Stimulated activated naive B cell treated with anti-CD40 and anti-IgM and Interleukin-4, amounts not matched to agents 10 μg/mL and 1 μg/mL and 100 μg/mL, for 72 hours (primary cell): ENCODE results near the gene PLD5.
"Not testable (repeated sequence)": the region's sequence is repeated elsewhere in the genome, so short reads cannot be mapped to it uniquely, and the experiment has no call there.

Experiments used
- ATAC-seq, 2 donors: fragments of 150-1000 bp; cut with Tn5 transposase; replicated peaks; 2 replicates each; pipeline ENCODE4 v1.10.0; 2021; ENCODE audit warnings: moderate library complexity in 1 of 2
- DNase-seq: peaks from one replicate; pipeline ENCODE4 v3.0.0; 2021
- H3K27ac Mint-ChIP-seq: one replicate; pipeline ENCODE4 v1.8.0; 2022; ENCODE audit warnings: mild to moderate bottlenecking, mixed read lengths
- H3K27me3 Mint-ChIP-seq, 2 donors: one replicate each; pipeline ENCODE4 v1.8.0; 2022; ENCODE audit warnings: mixed read lengths in 2 of 2
- H3K36me3 Mint-ChIP-seq, 2 donors: one replicate each; pipeline ENCODE4 v1.8.0; 2022; ENCODE audit warnings: mixed read lengths in 2 of 2, mild to moderate bottlenecking in 1 of 2
- H3K4me1 Mint-ChIP-seq, 2 donors: one replicate each; pipeline ENCODE4 v1.8.0; 2022; ENCODE audit warnings: mixed read lengths in 2 of 2, mild to moderate bottlenecking in 1 of 2
- H3K4me3 Mint-ChIP-seq, 2 donors: one replicate each; pipeline ENCODE4 v1.8.0; 2022; ENCODE audit warnings: mild to moderate bottlenecking in 2 of 2, mixed read lengths in 2 of 2, moderate library complexity in 1 of 2
- H3K9me3 Mint-ChIP-seq, 2 donors: one replicate each; pipeline ENCODE4 v1.8.0; 2022; ENCODE audit warnings: mixed read lengths in 2 of 2, mild to moderate bottlenecking in 1 of 2

The PLD5 gene

GRCh38 chr1:242327381-242327780, 197.1 kb downstream of the PLD5 start:
- H3K27ac Mint-ChIP-seq, H3K4me3 Mint-ChIP-seq, H3K4me1 Mint-ChIP-seq, DNase-seq, H3K9me3 Mint-ChIP-seq, ATAC-seq, H3K36me3 Mint-ChIP-seq, H3K27me3 Mint-ChIP-seq: not testable (repeated sequence)

GRCh38 chr1:242321981-242322380, 202.5 kb downstream of the PLD5 start:
- not testable (repeated sequence) for H3K27me3 Mint-ChIP-seq, H3K4me1 Mint-ChIP-seq, H3K27ac Mint-ChIP-seq, DNase-seq, ATAC-seq, H3K36me3 Mint-ChIP-seq, H3K9me3 Mint-ChIP-seq, H3K4me3 Mint-ChIP-seq

- Mint-ChIP-seq H3K9me3 (peaks cover 1 to 9% of the 10 kb centered on the region in 2 donors), H3K4me1 (no peaks in the 10 kb centered on the region), H3K36me3 (peaks cover 0 to 5% of the 10 kb centered on the region in 2 donors), H3K4me3 (no peak overlapping the region), H3K27ac (no peak overlapping the region), H3K27me3 (peaks cover 0 to 6% of the 10 kb centered on the region in 2 donors)
- no peak for ATAC-seq
- no peak for DNase-seq
These were observed 206.4 kb downstream of the PLD5 start for GRCh38 chr1:242318140-242318539.

GRCh38 chr1:242314865-242315264, 209.6 kb downstream of the PLD5 start:
- ATAC-seq, DNase-seq, H3K4me3 Mint-ChIP-seq, H3K27me3 Mint-ChIP-seq, H3K4me1 Mint-ChIP-seq, H3K9me3 Mint-ChIP-seq, H3K36me3 Mint-ChIP-seq, H3K27ac Mint-ChIP-seq: not testable (repeated sequence)

GRCh38 chr1:242314085-242314649, 210.3 kb downstream of the PLD5 start:
- DNase-seq, H3K9me3 Mint-ChIP-seq, H3K27me3 Mint-ChIP-seq, H3K27ac Mint-ChIP-seq, H3K4me1 Mint-ChIP-seq, ATAC-seq, H3K36me3 Mint-ChIP-seq, H3K4me3 Mint-ChIP-seq: not testable (repeated sequence)

- not testable (repeated sequence) for H3K27ac Mint-ChIP-seq, H3K27me3 Mint-ChIP-seq, H3K36me3 Mint-ChIP-seq, DNase-seq, H3K4me1 Mint-ChIP-seq, H3K9me3 Mint-ChIP-seq, H3K4me3 Mint-ChIP-seq, ATAC-seq
These were observed 215.8 kb downstream of the PLD5 start for GRCh38 chr1:242308681-242309080.

- not testable (repeated sequence) for H3K4me3 Mint-ChIP-seq, H3K27ac Mint-ChIP-seq, H3K4me1 Mint-ChIP-seq, DNase-seq, H3K27me3 Mint-ChIP-seq, H3K36me3 Mint-ChIP-seq, H3K9me3 Mint-ChIP-seq, ATAC-seq
These were observed 230.7 kb downstream of the PLD5 start for GRCh38 chr1:242293781-242294180.

- not testable (repeated sequence) for H3K4me3 Mint-ChIP-seq, H3K27me3 Mint-ChIP-seq, ATAC-seq, H3K4me1 Mint-ChIP-seq, H3K9me3 Mint-ChIP-seq, DNase-seq, H3K36me3 Mint-ChIP-seq, H3K27ac Mint-ChIP-seq
These were observed 236.4 kb downstream of the PLD5 start for GRCh38 chr1:242288067-242288466.

- not testable (repeated sequence) for H3K27ac Mint-ChIP-seq, H3K36me3 Mint-ChIP-seq, H3K4me3 Mint-ChIP-seq, H3K4me1 Mint-ChIP-seq, H3K27me3 Mint-ChIP-seq, H3K9me3 Mint-ChIP-seq, DNase-seq, ATAC-seq
These were observed 241.6 kb downstream of the PLD5 start for GRCh38 chr1:242282758-242283485.

- not testable (repeated sequence) for H3K27ac Mint-ChIP-seq, H3K9me3 Mint-ChIP-seq, H3K4me1 Mint-ChIP-seq, H3K36me3 Mint-ChIP-seq, H3K27me3 Mint-ChIP-seq, ATAC-seq, DNase-seq, H3K4me3 Mint-ChIP-seq
These were observed 246.1 kb downstream of the PLD5 start for GRCh38 chr1:242278406-242278805.

GRCh38 chr1:242276769-242277168, 247.7 kb downstream of the PLD5 start:
- H3K9me3 Mint-ChIP-seq, DNase-seq, H3K27me3 Mint-ChIP-seq, H3K27ac Mint-ChIP-seq, H3K4me1 Mint-ChIP-seq, H3K36me3 Mint-ChIP-seq, ATAC-seq, H3K4me3 Mint-ChIP-seq: not testable (repeated sequence)

- not testable (repeated sequence) for H3K27me3 Mint-ChIP-seq, DNase-seq, ATAC-seq, H3K4me1 Mint-ChIP-seq, H3K27ac Mint-ChIP-seq, H3K9me3 Mint-ChIP-seq, H3K36me3 Mint-ChIP-seq, H3K4me3 Mint-ChIP-seq
These were observed 257.5 kb downstream of the PLD5 start for GRCh38 chr1:242267004-242267403.

GRCh38 chr1:242264419-242264818, 260.1 kb downstream of the PLD5 start:
- DNase-seq, H3K4me3 Mint-ChIP-seq, H3K36me3 Mint-ChIP-seq, ATAC-seq, H3K27me3 Mint-ChIP-seq, H3K4me1 Mint-ChIP-seq, H3K27ac Mint-ChIP-seq, H3K9me3 Mint-ChIP-seq: not testable (repeated sequence)

GRCh38 chr1:242245255-242245654, 279.2 kb downstream of the PLD5 start:
- Mint-ChIP-seq H3K36me3 (no peaks in the 10 kb centered on the region), H3K4me1 (no peaks in the 10 kb centered on the region), H3K27ac (no peak overlapping the region), H3K27me3 (no peaks in the 10 kb centered on the region), H3K4me3 (no peak overlapping the region), H3K9me3 (no peaks in the 10 kb centered on the region)
- DNase-seq (no peak), ATAC-seq (no peak)

GRCh38 chr1:242243472-242243871, 281.0 kb downstream of the PLD5 start:
- H3K27me3 Mint-ChIP-seq = no peaks in the 10 kb centered on the region
- H3K4me3 Mint-ChIP-seq = no peak overlapping the region
- no peaks in the 10 kb centered on the region for H3K9me3 Mint-ChIP-seq
- ATAC-seq = peak in 1 of 2 donors; percentile 39
- no peaks in the 10 kb centered on the region for H3K36me3 Mint-ChIP-seq
- H3K4me1 Mint-ChIP-seq = no peaks in the 10 kb centered on the region
- DNase-seq = no peak
- no peak overlapping the region for H3K27ac Mint-ChIP-seq
